ENCODE data around the gene TMEM54.

Gene TMEM54

DNA sequence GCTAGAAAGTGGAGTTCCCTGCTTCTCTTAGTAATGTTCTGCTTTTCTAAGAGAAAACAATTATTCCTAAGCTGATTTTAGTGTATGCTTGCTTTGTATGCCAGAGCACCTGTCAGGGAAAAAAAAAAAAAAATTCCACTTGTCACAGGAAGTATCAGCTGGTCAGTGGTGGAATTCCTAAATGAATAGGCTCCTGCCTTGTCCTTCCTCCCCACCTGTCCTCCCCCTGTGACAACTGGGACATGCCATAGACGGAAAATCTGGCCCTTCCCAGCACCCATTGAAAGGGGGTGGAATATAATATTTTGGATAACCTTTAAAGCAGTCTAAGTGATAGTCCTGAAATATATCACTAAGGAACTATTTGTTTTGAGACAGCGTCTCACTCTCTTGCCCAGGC lies 41.3 kb downstream of the TMEM54 start (continued):
- TF ChIP-seq ZNF274 (IDR thresholded peaks at IDR 0.05; ENCODE audit: low read length) (no peak), ZNF274 (tag by site-specific recombination; IDR thresholded peaks at IDR 0.05; ENCODE audit: borderline replicate concordance) (no peak)

- H3K4me3 ChIP-seq (ENCODE audit: low read depth, low read length), result no peak overlapping the region
- H3K27ac ChIP-seq (ENCODE audit: extremely low read depth, low read depth, low read length), result no peak overlapping the region
- no peak for TF ChIP-seq INSM2 (tag by site-specific recombination; IDR thresholded peaks at IDR 0.05)
- TF ChIP-seq ZNF555 (tag by site-specific recombination; conservative IDR thresholded peaks at IDR 0.05), result no peak
- TF ChIP-seq YY2 (tag by site-specific recombination; IDR thresholded peaks at IDR 0.05), result no peak
- TF ChIP-seq, protein P1, sequence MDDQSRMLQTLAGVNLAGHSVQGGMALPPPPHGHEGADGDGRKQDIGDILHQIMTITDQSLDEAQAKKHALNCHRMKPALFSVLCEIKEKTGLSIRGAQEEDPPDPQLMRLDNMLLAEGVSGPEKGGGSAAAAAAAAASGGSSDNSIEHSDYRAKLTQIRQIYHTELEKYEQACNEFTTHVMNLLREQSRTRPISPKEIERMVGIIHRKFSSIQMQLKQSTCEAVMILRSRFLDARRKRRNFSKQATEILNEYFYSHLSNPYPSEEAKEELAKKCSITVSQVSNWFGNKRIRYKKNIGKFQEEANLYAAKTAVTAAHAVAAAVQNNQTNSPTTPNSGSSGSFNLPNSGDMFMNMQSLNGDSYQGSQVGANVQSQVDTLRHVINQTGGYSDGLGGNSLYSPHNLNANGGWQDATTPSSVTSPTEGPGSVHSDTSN (CRISPR knock-in tag; IDR thresholded peaks at IDR 0.05), result no peak
- no peak for TF ChIP-seq SALL2 (tag by site-specific recombination; IDR thresholded peaks at IDR 0.05; ENCODE audit: borderline replicate concordance)
- TF ChIP-seq, protein P2, sequence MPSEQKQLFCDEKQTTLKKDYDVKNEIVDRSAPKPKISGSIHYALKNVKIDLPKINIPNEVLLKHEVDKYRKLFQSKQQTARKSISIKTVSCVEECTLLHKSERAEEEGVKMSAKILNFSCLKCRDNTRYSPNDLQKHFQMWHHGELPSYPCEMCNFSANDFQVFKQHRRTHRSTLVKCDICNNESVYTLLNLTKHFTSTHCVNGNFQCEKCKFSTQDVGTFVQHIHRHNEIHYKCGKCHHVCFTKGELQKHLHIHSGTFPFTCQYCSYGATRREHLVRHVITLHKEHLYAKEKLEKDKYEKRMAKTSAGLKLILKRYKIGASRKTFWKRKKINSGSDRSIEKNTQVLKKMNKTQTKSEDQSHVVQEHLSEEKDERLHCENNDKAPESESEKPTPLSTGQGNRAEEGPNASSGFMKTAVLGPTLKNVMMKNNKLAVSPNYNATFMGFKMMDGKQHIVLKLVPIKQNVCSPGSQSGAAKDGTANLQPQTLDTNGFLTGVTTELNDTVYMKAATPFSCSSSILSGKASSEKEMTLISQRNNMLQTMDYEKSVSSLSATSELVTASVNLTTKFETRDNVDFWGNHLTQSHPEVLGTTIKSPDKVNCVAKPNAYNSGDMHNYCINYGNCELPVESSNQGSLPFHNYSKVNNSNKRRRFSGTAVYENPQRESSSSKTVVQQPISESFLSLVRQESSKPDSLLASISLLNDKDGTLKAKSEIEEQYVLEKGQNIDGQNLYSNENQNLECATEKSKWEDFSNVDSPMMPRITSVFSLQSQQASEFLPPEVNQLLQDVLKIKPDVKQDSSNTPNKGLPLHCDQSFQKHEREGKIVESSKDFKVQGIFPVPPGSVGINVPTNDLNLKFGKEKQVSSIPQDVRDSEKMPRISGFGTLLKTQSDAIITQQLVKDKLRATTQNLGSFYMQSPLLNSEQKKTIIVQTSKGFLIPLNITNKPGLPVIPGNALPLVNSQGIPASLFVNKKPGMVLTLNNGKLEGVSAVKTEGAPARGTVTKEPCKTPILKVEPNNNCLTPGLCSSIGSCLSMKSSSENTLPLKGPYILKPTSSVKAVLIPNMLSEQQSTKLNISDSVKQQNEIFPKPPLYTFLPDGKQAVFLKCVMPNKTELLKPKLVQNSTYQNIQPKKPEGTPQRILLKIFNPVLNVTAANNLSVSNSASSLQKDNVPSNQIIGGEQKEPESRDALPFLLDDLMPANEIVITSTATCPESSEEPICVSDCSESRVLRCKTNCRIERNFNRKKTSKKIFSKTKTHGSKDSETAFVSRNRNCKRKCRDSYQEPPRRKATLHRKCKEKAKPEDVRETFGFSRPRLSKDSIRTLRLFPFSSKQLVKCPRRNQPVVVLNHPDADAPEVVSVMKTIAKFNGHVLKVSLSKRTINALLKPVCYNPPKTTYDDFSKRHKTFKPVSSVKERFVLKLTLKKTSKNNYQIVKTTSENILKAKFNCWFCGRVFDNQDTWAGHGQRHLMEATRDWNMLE (tag by site-specific recombination; conservative IDR thresholded peaks at IDR 0.05; ENCODE audit: low read depth), result no peak
- no peak for TF ChIP-seq ZNF112 (tag by site-specific recombination; IDR thresholded peaks at IDR 0.05)
- TF ChIP-seq KLF17 (tag by site-specific recombination; IDR thresholded peaks at IDR 0.05), result no peak
- TF ChIP-seq MZF1 (tag by site-specific recombination; IDR thresholded peaks at IDR 0.05; ENCODE audit: borderline replicate concordance), result no peak
- TF ChIP-seq ZNF354C (tag by site-specific recombination; IDR thresholded peaks at IDR 0.05; ENCODE audit: borderline replicate concordance, low read depth), result no peak
- peaks cover 25 to 97% of the 10 kb centered on the region in 2 experiments for H3K36me3 ChIP-seq (ENCODE audit: control insufficient read depth in 2 of 2, insufficient read depth in 1 of 2, low read length in 2 of 2)
- no peaks in the 10 kb centered on the region for H3K9me3 ChIP-seq (ENCODE audit: control insufficient read depth, insufficient read depth, low read depth, low read length)
- POLR2A ChIA-PET, result interaction anchor here (0.9 kb wide), 1 partner anchor 14 kb away, joined by 3 read pairs; no protein-coding TSS in a partner anchor
- H3K4me1 ChIP-seq (ENCODE audit: control insufficient read depth, insufficient read depth, low read length), result no peaks in the 10 kb centered on the region
- CTCF ChIA-PET, result interaction anchor here (1.0 kb wide), 1 partner anchor 14 kb away, joined by 5 read pairs; no protein-coding TSS in a partner anchor
Measured at GRCh38 chr1:32858791-32859190, 42.4 kb downstream of the TMEM54 start.

GRCh38 chr1:32858136-32858535 lies 43.1 kb downstream of the TMEM54 start:
- H3K4me3 ChIP-seq (ENCODE audit: low read depth, low read length), result no peak overlapping the region
- H3K4me1 ChIP-seq (ENCODE audit: control insufficient read depth, insufficient read depth, low read length), result no peaks in the 10 kb centered on the region
- peaks cover 30 to 97% of the 10 kb centered on the region in 2 experiments for H3K36me3 ChIP-seq (ENCODE audit: control insufficient read depth in 2 of 2, insufficient read depth in 1 of 2, low read length in 2 of 2)
- H3K9me3 ChIP-seq (ENCODE audit: control insufficient read depth, insufficient read depth, low read depth, low read length), result no peaks in the 10 kb centered on the region
- H3K27ac ChIP-seq (ENCODE audit: extremely low read depth, low read depth, low read length), result no peak overlapping the region
- POLR2A ChIA-PET, result interaction anchor here (0.9 kb wide), 1 partner anchor 13 kb away, joined by 3 read pairs; no protein-coding TSS in a partner anchor
- CTCF ChIA-PET, result interaction anchor here (0.6 to 1.0 kb wide), 4 partner anchors 8 to 81 kb away, joined by 3 to 5 read pairs (median 4); no protein-coding TSS in a partner anchor
- no peak for TF ChIP-seq ZNF155 (tag by site-specific recombination; IDR thresholded peaks at IDR 0.05)
- TF ChIP-seq ZNF132 (tag by site-specific recombination; IDR thresholded peaks at IDR 0.05; ENCODE audit: borderline replicate concordance), result no peak
- no peak for TF ChIP-seq ZBTB6 (tag by site-specific recombination; IDR thresholded peaks at IDR 0.05)
- TF ChIP-seq ZBTB17 (tag by site-specific recombination; IDR thresholded peaks at IDR 0.05), result no peak
- no peak for TF ChIP-seq ZNF394 (tag by site-specific recombination; IDR thresholded peaks at IDR 0.05; ENCODE audit: borderline replicate concordance)
- no peak for TF ChIP-seq AEBP2 (tag by site-specific recombination; IDR thresholded peaks at IDR 0.05; ENCODE audit: borderline replicate concordance)
- no peak for TF ChIP-seq ZNF544 (tag by site-specific recombination; IDR thresholded peaks at IDR 0.05)
- no peak for TF ChIP-seq ZNF274 (IDR thresholded peaks at IDR 0.05; ENCODE audit: low read length)
- no peak for TF ChIP-seq ZNF274 (tag by site-specific recombination; IDR thresholded peaks at IDR 0.05; ENCODE audit: borderline replicate concordance)
- TF ChIP-seq ZNF621 (tag by site-specific recombination; IDR thresholded peaks at IDR 0.05), result no peak

All from HEK293 (cell line).